Activated gamma-delta T cell treated with Interleukin-2 at 50 U/mL for 16 hours (primary cell): ENCODE results near the gene CLNK.

Source experiments
- DNase-seq: peaks from one replicate; pipeline ENCODE4 v3.0.0-alpha.2; 2020

CLNK gene

GRCh38 chr4:10698172-10698571 is 13.6 kb upstream of the CLNK start:
- no peak for DNase-seq

DNA sequence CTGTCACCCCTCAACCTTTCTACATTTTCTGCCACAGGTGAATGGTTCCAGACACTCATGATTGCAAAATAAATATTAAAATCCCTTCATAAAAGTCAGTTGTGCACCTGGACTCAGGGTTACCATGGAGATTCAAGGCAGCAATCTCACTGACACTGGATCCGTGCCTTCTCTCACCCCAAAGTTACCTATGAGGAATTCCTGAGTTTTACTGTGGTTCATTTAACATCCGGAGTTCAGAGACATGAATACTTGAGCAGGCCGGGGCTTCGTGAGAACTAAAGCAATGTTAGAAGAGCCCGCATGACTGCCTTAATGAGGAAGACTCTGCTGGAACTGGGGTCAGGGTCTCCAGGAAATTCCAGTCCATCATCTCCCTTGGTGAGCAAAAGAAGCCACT is 12.5 kb upstream of the CLNK start:
- no peak for DNase-seq

GRCh38 chr4:10696253-10696652 is 11.7 kb upstream of the CLNK start:
- no peak for DNase-seq

DNA sequence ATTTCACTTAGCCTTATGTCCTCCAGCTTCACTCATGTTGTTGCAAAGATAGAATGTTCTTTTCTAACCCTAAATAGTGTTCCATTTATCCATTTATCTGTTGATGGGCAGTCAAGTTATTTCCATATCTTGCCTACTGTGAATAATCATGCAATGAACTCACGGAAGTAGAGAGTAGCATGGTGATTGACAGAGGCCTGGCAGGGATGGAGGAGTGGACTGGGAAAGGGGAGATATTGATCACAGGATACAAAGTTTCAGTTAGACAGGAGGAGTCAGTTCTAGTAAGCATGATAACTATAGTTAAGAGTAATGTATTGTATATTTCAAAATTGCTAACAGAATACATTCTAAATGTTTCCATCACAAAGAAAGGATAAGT is 10.3 kb upstream of the CLNK start:
- no peak for DNase-seq

- no peak for DNase-seq
Observed at GRCh38 chr4:10694151-10694827, 9.7 kb upstream of the CLNK start.

GRCh38 chr4:10691651-10692050 is 7.1 kb upstream of the CLNK start:
- no peak for DNase-seq

DNA sequence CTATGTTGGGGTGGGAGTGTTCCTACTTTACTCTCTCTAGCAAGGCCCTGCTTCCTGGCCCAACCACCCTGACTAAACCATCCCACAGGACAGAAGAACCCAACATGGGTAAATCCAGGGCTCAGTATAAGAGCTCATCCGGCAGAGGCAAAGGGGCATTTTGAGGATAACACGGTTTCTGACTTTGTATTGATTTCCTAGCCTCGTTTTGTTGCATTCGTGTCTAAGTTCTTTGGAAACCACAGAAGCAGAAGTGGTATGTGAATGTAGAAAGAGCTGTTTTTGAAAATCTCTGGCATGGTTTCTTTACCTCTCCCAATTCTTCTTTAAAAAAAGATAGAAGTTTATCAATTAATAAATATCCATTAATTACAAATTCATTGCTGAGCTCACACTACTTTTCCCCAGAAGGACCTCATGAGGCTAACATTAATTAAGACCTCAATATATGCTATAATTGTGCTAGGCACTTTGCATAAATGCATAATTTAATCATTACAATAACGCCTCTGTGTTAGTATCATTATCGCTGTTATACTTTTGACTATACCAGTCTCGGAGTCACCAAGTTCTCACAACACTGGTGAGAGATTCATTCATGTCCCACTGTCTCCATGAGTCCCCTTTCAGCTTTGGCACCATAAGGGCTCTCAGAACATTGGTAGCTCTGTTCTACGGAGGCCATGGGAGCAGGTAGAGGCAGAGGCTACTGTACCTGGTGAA is 5.8 kb upstream of the CLNK start:
- no peak for DNase-seq

DNA sequence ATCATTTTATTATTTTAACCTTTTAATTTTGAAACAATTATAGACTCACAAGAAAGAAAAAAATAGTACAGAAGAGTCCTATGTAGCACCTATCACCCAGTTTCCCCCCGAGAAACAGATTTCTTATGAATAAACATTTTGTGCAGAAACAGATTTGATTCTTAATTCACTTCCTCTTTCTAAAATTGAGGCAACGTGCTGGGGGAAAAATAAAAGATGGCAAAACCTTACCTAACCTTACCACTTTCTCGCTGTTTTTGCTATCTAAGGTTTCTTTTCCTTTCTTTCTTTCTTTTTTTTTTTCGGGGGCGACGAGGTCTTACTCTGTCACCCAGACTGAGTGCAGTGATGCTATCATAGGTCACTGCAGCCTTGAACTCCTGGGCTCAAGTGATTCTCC is 4.3 kb upstream of the CLNK start:
- DNase-seq: no peak

DNA sequence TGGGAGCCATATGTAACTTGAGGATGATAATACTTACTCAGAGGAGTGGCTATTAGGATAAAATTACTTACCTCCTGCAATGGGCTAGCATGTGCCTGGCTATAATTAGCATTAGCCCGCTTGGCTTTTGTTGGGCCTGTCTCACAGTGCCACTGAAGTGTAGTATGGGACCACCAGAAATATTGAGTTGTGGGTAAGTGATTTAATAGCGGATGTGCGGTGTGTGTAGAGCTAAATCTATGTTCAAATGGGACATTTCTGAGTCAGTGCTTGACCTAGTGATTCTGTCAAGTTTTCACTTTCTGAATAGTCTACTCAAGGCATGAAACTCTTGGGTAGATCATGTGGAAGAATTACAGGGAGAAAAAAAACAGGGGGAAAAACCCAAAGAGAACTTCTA is 3.5 kb upstream of the CLNK start:
- no peak for DNase-seq

DNA sequence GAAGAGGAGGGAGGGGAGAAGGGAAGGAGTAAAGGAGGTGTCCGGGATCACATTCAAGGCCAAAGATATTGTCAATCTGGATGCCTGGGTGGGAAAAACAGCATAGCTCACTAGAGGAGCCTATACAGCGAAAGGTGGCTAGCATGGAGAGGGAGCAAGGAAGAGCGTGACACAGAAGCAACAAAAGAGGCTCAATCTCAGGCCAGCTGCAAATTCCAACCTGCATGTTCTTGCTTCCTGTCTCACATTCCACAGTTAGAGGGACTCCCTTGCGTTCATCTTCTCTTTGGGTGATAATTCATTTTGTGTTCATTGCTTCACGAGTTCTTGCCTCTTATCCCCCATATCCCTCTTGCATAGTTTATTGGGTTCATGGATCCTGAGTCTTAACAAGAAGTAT is 3.0 kb upstream of the CLNK start:
- DNase-seq: no peak

GRCh38 chr4:10682397-10682796 is 2.2 kb downstream of the CLNK start:
- no peak for DNase-seq

DNA sequence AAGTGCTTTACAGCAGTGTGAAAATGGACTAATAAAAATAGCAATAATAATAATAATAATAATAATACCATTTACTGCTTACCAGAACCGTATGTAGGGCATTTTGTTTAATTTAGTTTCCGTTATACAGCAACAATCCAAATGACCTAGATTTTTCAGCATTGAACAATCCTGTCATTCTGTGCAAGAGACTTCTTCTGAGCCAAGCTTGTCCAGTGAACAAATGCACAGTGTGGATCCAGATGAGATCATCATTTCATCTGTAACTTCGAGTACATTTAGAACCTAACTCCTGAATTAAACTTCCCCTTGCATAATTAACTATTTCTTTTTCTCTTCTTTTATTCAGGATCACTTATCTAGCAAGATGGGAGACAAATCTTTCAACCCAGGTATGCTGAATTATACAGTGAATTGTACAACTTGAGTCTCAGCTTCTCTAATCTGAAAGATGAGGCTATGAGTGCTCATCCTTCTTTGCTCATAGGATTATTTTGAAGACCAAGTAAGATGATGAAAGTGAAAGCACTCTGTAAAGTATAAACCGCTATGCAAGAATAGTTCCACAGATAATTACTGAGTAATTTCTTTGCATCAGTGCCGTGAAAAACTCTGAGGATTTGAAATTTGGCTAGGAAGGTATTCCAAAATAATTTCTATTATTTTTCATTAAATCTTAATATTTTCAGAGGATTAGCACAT is 6.6 kb downstream of the CLNK start:
- DNase-seq: no peak

- DNase-seq: no peak
Observed at GRCh38 chr4:10673817-10674369, 10.7 kb downstream of the CLNK start.

DNA sequence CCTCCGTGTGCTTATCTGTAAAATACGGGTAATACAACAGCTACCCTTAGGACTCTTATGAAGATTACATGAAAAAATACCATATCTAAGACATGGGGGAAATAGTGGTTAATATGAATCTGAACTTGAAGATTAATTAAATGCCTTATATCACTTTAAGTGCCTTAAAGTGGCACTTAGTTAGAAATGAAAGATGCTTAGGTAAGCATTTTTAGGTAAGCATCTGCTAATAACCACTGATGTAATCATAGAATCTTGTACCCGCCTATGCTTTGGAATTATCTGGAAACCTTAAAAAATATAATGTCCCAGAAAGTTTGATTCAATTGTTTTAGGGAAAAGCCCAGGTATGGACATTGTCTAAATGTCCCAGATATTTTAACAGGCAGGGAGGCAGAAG is 12.2 kb downstream of the CLNK start:
- no peak for DNase-seq

DNA sequence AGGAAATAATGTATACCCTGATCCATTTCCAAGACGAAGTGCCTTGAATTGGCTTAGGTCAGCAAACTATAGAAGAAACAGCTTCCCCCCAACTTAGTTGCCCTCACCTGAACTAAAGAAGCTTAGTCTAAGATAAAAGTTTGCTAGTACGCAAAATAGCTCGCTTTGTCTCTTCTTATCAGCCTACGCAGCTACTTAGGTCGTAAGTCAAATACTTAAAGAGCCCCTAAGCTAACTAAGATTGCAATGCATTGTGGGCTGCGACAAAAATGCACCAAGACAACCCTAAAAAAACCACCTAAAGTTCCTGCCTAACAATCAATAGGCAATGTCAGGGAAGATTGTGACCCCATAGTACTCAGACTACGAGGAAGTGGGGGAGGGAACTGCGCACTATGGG is 12.8 kb downstream of the CLNK start:
- DNase-seq: no peak

DNA sequence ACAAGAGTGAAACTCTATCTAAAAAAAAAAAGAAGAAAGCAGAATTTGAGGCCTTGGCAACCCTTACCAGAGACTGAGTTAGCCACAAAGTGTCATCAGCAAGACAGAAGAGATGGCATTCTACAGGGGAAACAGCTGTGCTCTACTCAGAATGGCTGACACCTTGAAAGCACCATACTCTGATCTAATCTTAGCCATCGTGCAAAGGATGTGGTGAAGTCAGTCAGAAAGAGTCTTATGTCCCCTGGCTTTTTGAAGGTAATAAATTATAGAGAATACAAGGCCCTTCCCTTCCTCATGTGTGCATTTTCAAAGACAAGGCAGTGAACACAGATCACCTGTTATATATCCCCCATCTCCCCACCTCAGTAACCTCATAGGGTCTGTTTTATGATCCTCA is 13.2 kb downstream of the CLNK start:
- DNase-seq: no peak

DNA sequence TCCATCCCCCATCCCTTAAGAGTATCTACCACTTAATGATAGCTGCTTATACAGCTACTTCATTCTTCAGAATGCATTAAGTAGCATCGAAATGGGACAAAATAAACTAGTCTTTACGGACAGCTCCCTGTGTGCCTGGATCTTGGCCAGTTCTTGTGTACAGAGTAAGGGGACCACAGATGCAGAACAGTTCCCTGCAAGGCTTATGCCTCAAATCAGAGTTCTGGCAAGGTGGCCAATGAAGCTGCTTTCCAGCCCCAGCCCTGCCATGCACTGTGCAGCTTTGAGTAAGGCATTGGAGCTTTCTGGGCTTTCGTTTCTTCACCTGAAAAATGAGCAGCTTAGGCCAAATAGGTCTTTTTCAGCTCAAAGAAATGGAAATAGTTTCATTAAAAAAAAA is 14.2 kb downstream of the CLNK start:
- DNase-seq: no peak

- no peak for DNase-seq
Observed at GRCh38 chr4:10667701-10668326, 16.8 kb downstream of the CLNK start.

- DNase-seq: no peak
Observed at GRCh38 chr4:10666616-10667015, 18.0 kb downstream of the CLNK start.

GRCh38 chr4:10664408-10664807 is 20.2 kb downstream of the CLNK start:
- no peak for DNase-seq

- no peak for DNase-seq
Observed at GRCh38 chr4:10662937-10663336, 21.6 kb downstream of the CLNK start.

DNA sequence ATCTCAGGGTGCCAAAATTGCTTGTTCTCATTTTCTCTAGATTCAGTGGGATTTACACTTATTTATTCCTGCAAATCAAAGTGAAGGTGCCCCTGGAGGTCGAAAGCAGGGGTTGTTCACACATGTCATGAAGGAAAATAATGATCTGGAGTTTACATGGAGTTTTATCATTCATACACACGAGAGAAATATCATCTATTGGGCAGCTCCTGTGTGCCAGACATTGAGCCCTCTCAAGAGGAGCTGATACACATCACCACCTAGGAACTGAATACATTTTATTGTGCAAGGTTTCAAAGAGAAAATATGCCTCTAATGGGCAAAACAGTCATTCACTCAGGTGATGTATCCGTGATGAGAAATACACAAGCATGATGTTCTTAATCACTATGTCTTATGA is 23.5 kb downstream of the CLNK start:
- no peak for DNase-seq

- DNase-seq: no peak
Observed at GRCh38 chr4:10659251-10659650, 25.3 kb downstream of the CLNK start.

DNA sequence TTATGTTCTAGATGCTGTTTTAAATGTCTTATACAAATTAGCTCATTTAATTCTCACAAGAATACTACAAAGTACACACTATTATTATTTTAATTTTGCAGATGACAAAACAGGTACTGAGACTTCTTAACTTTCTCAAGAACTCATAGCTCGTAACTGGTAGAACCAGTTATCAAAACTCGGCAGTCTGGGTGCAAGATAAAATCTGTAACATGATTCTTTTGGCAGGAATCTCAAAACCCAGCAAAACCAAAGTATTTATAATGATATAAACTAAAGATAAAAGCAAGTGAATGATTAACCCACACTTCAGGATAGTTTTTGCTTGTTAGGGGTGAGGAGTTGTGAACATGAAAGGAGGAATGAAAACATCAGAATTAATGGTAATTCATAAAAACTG is 27.6 kb downstream of the CLNK start:
- DNase-seq: no peak
